K562 (cell line): ENCODE data around the gene LYZL4. TPM values are rescaled to one million over a fixed set of nuclear protein-coding genes. Genes with fewer than 3 reads are reported as not detected.

Experiments used
- ATAC-seq: fragments of 200-7000 bp; cut with Tn5 transposase; 3 replicates; pipeline ENCODE4 v1.9.1; 2020; ENCODE audit warnings: moderate library complexity
- BruUV-seq: library from RNA; stranded (reverse); fragments of 400-500 nt; replicated peaks from 2 replicates; lab custom pipeline; 2021; lab: Mats Ljungman, UMichigan
- CTCF ChIA-PET: fragments of 300-600 bp; formaldehyde crosslinking; extraction: SDS; loops from one replicate; lab custom pipeline; 2021; ENCODE audit warnings: low intra/inter-chr PET ratio; lab: Yijun Ruan, JAX
- POLR2A ChIA-PET: fragments of 300-600, 350-650 bp; sonication (Branson Sonifier 250); formaldehyde crosslinking; extraction: SDS; loops from one replicate; lab custom pipeline; 2021; ENCODE audit warnings: antibody characterized with exemption, inconsistent platforms; lab: Yijun Ruan, JAX
- DNase-seq, 4 experiments: peaks; one replicate each; pipeline versions ENCODE4 v3.0.0 to v3.0.0-alpha.2; 2011 to 2018; ENCODE audit warnings: low spot score in 3 of 4, mixed read lengths in 3 of 4; ENCODE audit errors: extremely low read depth in 1 of 4
- FAIRE-seq: peaks from 2 replicates; lab custom pipeline; 2011; peaks lifted over from hg19 to GRCh38; lab: Jason Lieb, UNC
- H2AFZ ChIP-seq: 2 replicates; pipeline ENCODE4 v1.6.0; 2011; ENCODE audit warnings: low read depth, low read length, control low read depth, inconsistent platforms
- H3K27ac ChIP-seq: fragments of 200-600 bp; 3 replicates; pipeline ENCODE4 v1.8.0; 2011; ENCODE audit warnings: low read depth, mild to moderate bottlenecking, control low read depth, inconsistent platforms, low read length, moderate library complexity, mixed read lengths; ENCODE audit errors: extremely low read depth
- H3K27me3 ChIP-seq, 2 experiments: fragments of 300-600 bp in 1 of 2; 2 replicates in 1 of 2; 3 replicates in 1 of 2; pipeline versions ENCODE4 v1.6.0 to v1.8.0; 2011; ENCODE audit warnings: inconsistent platforms in 2 of 2, low read length in 2 of 2, mild to moderate bottlenecking in 1 of 2, mixed read lengths in 1 of 2, moderate library complexity in 1 of 2; ENCODE audit not compliant: control insufficient read depth in 2 of 2, insufficient read depth in 2 of 2
- H3K36me3 ChIP-seq: fragments of 300-600 bp; 3 replicates; pipeline ENCODE4 v1.8.0; 2011; ENCODE audit warnings: mild to moderate bottlenecking, low read length, inconsistent platforms; ENCODE audit not compliant: control insufficient read depth, insufficient read depth
- H3K4me1 ChIP-seq, 2 experiments: fragments of 200-600 bp in 1 of 2; replicated peaks in 1 of 2; 2 replicates in 1 of 2; 3 replicates in 1 of 2; pipeline versions ENCODE4 v1.5.1 to v1.8.0; 2011; ENCODE audit warnings: inconsistent platforms in 2 of 2, low read length in 2 of 2, mild to moderate bottlenecking in 1 of 2, mixed read lengths in 1 of 2, moderate library complexity in 1 of 2; ENCODE audit not compliant: control insufficient read depth in 2 of 2, insufficient read depth in 2 of 2
- H3K4me2 ChIP-seq: 2 replicates; pipeline ENCODE4 v1.6.1; 2011; ENCODE audit warnings: low read length, control low read depth, inconsistent platforms, mixed read lengths; ENCODE audit not compliant: insufficient read depth
- H3K4me3 ChIP-seq: fragments of 200-600 bp; sonication (generic), shearing (Covaris generic); 2 replicates; pipeline ENCODE4 v1.5.1; 2016; ENCODE audit warnings: control low read depth, inconsistent platforms
- H3K79me2 ChIP-seq: fragments of 200-600 bp; 3 replicates; pipeline ENCODE4 v1.8.0; 2011; ENCODE audit warnings: low read length, inconsistent platforms; ENCODE audit not compliant: control insufficient read depth, insufficient read depth
- H3K9ac ChIP-seq, 2 experiments: 2 replicates each; pipeline versions ENCODE4 v1.6.0 to v1.6.1; 2011; ENCODE audit warnings: low read depth in 2 of 2, low read length in 2 of 2, control low read depth in 1 of 2, inconsistent platforms in 1 of 2, mild to moderate bottlenecking in 1 of 2, mixed read lengths in 1 of 2; ENCODE audit not compliant: insufficient read depth in 1 of 2
- H3K9me1 ChIP-seq: one replicate; pipeline ENCODE4 v1.6.0; 2011; ENCODE audit warnings: inconsistent platforms, mild to moderate bottlenecking, low read length, moderate library complexity; ENCODE audit not compliant: control insufficient read depth, insufficient read depth
- H3K9me3 ChIP-seq: replicated peaks from 2 replicates; pipeline ENCODE4 v1.5.1; 2011; ENCODE audit warnings: low read depth, low read length, inconsistent platforms; ENCODE audit not compliant: control insufficient read depth, insufficient read depth
- H4K20me1 ChIP-seq: replicated peaks from 2 replicates; pipeline ENCODE4 v1.6.1; 2011; ENCODE audit warnings: low read length, inconsistent platforms, mixed read lengths; ENCODE audit not compliant: control insufficient read depth, insufficient read depth
- BDP1 ChIP-seq: IDR thresholded peaks from 3 replicates; pipeline ENCODE4 v1.6.1; 2011; ENCODE audit not compliant: insufficient read length, insufficient read depth
- BHLHE40 ChIP-seq: IDR thresholded peaks from 2 replicates; pipeline ENCODE4 v1.6.1; 2011; ENCODE audit warnings: low read length, improper control_type of control experiment
- CHD2 ChIP-seq: IDR thresholded peaks from 2 replicates; pipeline ENCODE4 v1.6.1; 2011; ENCODE audit warnings: low read depth, low read length
- ELF2 ChIP-seq: fragments of 250-450 bp; sonication (Bioruptor Pico); IDR thresholded peaks from 2 replicates; pipeline ENCODE4 v1.5.0; 2021; ENCODE audit warnings: mild to moderate bottlenecking
- HBP1 ChIP-seq: fragments of 450-650 bp; formaldehyde crosslinking; IDR thresholded peaks from 2 replicates; pipeline ENCODE4 v1.4.0; 2022; ENCODE audit warnings: missing genetic modification characterization
- PCBP1 ChIP-seq: fragments of 200-400 bp; formaldehyde crosslinking; IDR thresholded peaks from 2 replicates; pipeline ENCODE4 v1.6.1; 2018; ENCODE audit warnings: mild to moderate bottlenecking, low read depth, low read length; ENCODE audit not compliant: poor library complexity, severe bottlenecking
- PML ChIP-seq: IDR thresholded peaks from 2 replicates; pipeline ENCODE4 v1.6.1; 2012; ENCODE audit warnings: low read length, inconsistent platforms
- POLR2G ChIP-seq: fragments of 200-400 bp; formaldehyde crosslinking; IDR thresholded peaks from 2 replicates; pipeline ENCODE4 v1.6.1; 2017; ENCODE audit warnings: low read depth, mild to moderate bottlenecking, antibody characterized with exemption, low read length, moderate library complexity
- SREBF2 ChIP-seq: sonication (generic); formaldehyde crosslinking; IDR thresholded peaks from 2 replicates; pipeline ENCODE4 v1.4.0; 2020; ENCODE audit warnings: mild to moderate bottlenecking, missing genetic modification reagents
- TBL1XR1 ChIP-seq, 2 experiments: IDR thresholded peaks; 2 replicates each; pipeline ENCODE4 v1.6.1; 2012; ENCODE audit warnings: improper control_type of control experiment in 2 of 2, low read length in 2 of 2, mild to moderate bottlenecking in 1 of 2
- TCF3 ChIP-seq: sonication (generic); formaldehyde crosslinking; IDR thresholded peaks from 2 replicates; pipeline ENCODE4 v1.4.0; 2020; ENCODE audit warnings: mild to moderate bottlenecking, missing genetic modification reagents
- ZBTB34 ChIP-seq: fragments of 250-450 bp; sonication (Bioruptor Pico); IDR thresholded peaks from 2 replicates; pipeline ENCODE4 v1.8.0; 2021; ENCODE audit warnings: mild to moderate bottlenecking, moderate library complexity
- ZC3H4 ChIP-seq: sonication (generic); formaldehyde crosslinking; IDR thresholded peaks from 2 replicates; pipeline ENCODE4 v1.9.0; 2021; ENCODE audit warnings: missing genetic modification reagents, borderline replicate concordance
- ZNF316 ChIP-seq: fragments of 450-650 bp; IDR thresholded peaks from 2 replicates; pipeline ENCODE4 v1.6.1; 2016
- WGBS: fragments of 100-300 bp; shearing (Covaris generic); methylation state at CpG from one replicate; pipeline ENCODE4 v1.1.6; 2016; ENCODE audit warnings: low coverage, mixed read lengths; ENCODE audit not compliant: insufficient coverage; ENCODE audit errors: missing lambda C conversion rate; 5-methylcytosine and 5-hydroxymethylcytosine counted together
- in situ Hi-C: fragments of 300-500 bp; cut with MboI; formaldehyde crosslinking; loops from 4 replicates; pipeline ENCODE4 v1.15.0; 2018; ENCODE audit warnings: inconsistent platforms, mixed read lengths
- intact Hi-C: fragments of 100-400 bp; cut with micrococcal nuclease; formaldehyde crosslinking; loops from 2 replicates; pipeline ENCODE4 v1.14.2; 2022
- polyA plus RNA-seq, 8 experiments: library from polyadenylated mRNA; depleted of rRNA in 4 of 8; stranded (reverse) in 5 of 8; unstranded in 3 of 8; fragments of >200 nt; fragmentation: Nextera tagmentation in 2 of 8; fragmentation: Illumina TruSeq in 1 of 8; extraction: Ambion mirVana in 2 of 8; extraction: Trizol in 1 of 8; gene quantifications; 2 replicates each; pipeline versions ENCODE4 v1.2.1 to v1.2.3, GENCODE V29; 2011 to 2014; ENCODE audit warnings: inconsistent platforms in 1 of 8, missing spikeins in 1 of 8
- total RNA-seq, 7 experiments: library from RNA; depleted of rRNA in 6 of 7; stranded (reverse); fragments of >200 nt in 6 of 7; fragmentation: Illumina TruSeq in 2 of 7; extraction: Trizol in 2 of 7; gene quantifications; 2 replicates each; pipeline versions ENCODE4 v1.2.1 to v1.2.3, GENCODE V29; 2011 to 2021; ENCODE audit warnings: low replicate concordance in 1 of 7
- TF ChIP-seq, protein P1 (sequence below), 2 experiments: fragments of 450-650 bp; IDR thresholded peaks; 2 replicates each; pipeline ENCODE4 v1.6.1; 2016

LYZL4 gene
- total and polyA plus RNA-seq, 9 of the 15 experiments (the other 6 are each of a cell fraction or from before 2014, with no cell fraction given), result not detected

DNA sequence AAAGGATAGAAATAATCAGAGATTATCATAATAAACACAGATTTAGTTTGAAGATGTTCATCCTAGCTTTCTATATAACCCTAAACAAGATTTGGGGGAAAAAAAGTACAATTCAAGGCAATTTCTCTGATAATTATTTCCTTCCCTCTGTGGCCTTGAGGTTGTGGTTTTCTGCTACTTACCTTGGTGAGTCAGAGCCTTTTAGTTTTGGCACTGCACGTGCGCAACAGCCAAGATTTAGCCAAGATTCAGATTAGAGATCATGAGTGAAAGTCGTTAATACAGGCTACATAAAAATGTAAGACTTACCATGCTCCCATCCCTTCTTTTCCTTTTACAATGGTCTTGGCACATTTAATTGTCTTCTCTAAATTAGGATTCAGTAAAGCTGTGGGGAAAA, 6.7 kb downstream of the LYZL4 start (continued):
- TF ChIP-seq SREBF2, result no peak

DNA sequence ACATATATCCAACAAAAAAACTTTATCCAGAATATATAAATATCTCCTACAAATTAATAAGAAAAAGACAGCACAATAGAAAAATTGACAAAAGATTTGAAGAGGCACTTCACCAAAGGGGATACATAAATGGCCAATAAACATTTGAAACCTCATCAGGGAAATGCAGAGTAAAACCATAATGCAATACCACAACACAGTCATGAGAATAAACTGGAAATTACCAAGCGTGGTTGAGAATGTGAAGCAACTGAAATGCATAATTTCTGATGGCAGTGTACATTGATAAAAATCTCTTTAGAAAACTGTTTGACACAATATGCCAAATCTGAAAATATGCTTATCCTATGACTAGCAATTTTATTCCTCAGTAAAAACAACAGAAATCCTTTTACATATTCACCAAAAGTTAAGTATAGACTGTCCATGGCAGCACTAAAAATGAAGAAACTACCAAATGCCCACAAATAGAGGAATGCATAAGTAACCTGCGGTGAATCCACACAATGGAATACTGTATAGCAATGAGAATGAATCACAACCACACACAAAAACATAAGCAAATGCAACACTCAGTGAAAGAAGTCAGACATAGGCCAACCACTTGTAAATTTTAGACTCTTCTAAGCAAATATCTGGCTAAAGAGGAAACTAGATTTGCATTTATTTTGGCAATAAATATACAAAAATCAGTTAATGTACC, 7.9 kb downstream of the LYZL4 start:
- CTCF ChIA-PET, result no interaction called here
- in situ Hi-C loops (no loop called here), intact Hi-C loops (no loop called here)
- Histone ChIP-seq H3K4me1 (no peaks in the 10 kb centered on the region), H3K4me2 (no peak overlapping the region), H4K20me1 (no peaks in the 10 kb centered on the region), H2AFZ (no peak overlapping the region), H3K9me1 (no peaks in the 10 kb centered on the region), H3K79me2 (no peaks in the 10 kb centered on the region), H3K4me3 (no peak overlapping the region), H3K36me3 (no peaks in the 10 kb centered on the region), H3K9me3 (no peaks in the 10 kb centered on the region), H3K27me3 (peaks cover 0 to 18% of the 10 kb centered on the region in 2 experiments; a peak in 3 of 5 replicates), H3K27ac (no peak overlapping the region), H3K9ac (no peak overlapping the region)
- POLR2A ChIA-PET, result interaction anchor here (1.0 kb wide), 1 partner anchor 9 kb away, joined by 4 read pairs; no protein-coding TSS in a partner anchor
- no peak for ATAC-seq
- TF ChIP-seq PML (no peak), POLR2G (no peak), ZBTB34 (no peak), BHLHE40 (no peak), CHD2 (no peak), TCF3 (no peak), ELF2 (CRISPR knock-in tag) (no peak), HBP1 (CRISPR knock-in tag) (no peak), ZNF316 (no peak), PCBP1 (no peak), BDP1 (no peak), ZC3H4 (no peak), TBL1XR1 (IDR thresholded peaks at IDR 0.05; ENCODE audit: low read length in 2 of 2) (no peak)
- TF ChIP-seq, protein P1, sequence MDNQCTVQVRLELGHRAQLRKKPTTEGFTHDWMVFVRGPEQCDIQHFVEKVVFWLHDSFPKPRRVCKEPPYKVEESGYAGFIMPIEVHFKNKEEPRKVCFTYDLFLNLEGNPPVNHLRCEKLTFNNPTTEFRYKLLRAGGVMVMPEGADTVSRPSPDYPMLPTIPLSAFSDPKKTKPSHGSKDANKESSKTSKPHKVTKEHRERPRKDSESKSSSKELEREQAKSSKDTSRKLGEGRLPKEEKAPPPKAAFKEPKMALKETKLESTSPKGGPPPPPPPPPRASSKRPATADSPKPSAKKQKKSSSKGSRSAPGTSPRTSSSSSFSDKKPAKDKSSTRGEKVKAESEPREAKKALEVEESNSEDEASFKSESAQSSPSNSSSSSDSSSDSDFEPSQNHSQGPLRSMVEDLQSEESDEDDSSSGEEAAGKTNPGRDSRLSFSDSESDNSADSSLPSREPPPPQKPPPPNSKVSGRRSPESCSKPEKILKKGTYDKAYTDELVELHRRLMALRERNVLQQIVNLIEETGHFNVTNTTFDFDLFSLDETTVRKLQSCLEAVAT (IDR thresholded peaks at IDR 0.05), result no peak
- 0% methylated on average over 2 of the region's 2 CpGs for WGBS
- DNase-seq, result no peak
- BruUV-seq, result no TSS peak
- FAIRE-seq, result no peak
